ENCODE results near the gene PRKD1.

Gene PRKD1

DNA sequence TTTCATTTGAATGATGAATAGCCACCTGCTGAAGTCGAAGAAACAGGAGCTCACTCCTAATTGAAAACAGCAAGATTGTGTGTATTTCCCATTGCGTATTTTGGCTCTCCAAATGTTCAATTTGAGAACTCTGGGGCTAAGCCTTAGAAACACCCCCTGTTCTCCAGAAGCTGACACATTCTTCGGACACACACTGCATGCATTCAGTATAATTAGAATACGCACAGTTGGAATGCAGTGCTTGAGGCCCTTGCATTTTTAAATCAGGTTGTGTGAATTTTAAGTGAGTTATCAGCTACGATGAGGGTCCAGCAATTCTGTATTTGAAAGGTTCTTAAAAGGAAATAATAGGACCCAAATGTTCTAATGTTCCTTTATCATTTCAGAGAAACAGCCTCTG lies 103.8 kb downstream of the PRKD1 start:
- no peaks in the 10 kb centered on the region for H3K36me3 ChIP-seq (ENCODE audit: control insufficient read depth, insufficient read depth, low read length)
- no peak overlapping the region for H3K4me3 ChIP-seq (ENCODE audit: low read depth, low read length)
- H3K27me3 ChIP-seq (ENCODE audit: control insufficient read depth, insufficient read depth, low read length) = no peaks in the 10 kb centered on the region
- peaks cover 7% of the 10 kb centered on the region for H3K4me1 ChIP-seq (ENCODE audit: control insufficient read depth, insufficient read depth, low read length)
- no peak overlapping the region for H3K9ac ChIP-seq (ENCODE audit: low read depth, low read length)
- no peaks in the 10 kb centered on the region for H3K9me3 ChIP-seq (ENCODE audit: control insufficient read depth, insufficient read depth, low read length)

DNA sequence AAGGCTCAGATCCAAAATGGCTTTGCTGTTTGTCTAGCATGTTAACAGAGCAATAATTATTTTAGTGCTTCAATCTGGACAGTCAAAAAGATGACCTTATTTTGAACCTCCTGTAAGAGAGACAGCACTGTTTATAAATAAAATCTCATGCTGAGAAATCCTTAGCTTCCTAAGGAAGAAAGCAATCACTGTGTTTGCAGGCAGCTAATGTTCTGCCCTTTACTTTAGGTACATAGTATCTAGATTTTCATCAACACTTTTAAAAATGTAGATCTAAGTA lies 105.3 kb downstream of the PRKD1 start:
- Histone ChIP-seq H3K27me3 (ENCODE audit: control insufficient read depth, insufficient read depth, low read length) (no peaks in the 10 kb centered on the region), H3K4me1 (ENCODE audit: control insufficient read depth, insufficient read depth, low read length) (peaks cover 7% of the 10 kb centered on the region), H3K9ac (ENCODE audit: low read depth, low read length) (no peak overlapping the region), H3K36me3 (ENCODE audit: control insufficient read depth, insufficient read depth, low read length) (no peaks in the 10 kb centered on the region), H3K4me3 (ENCODE audit: low read depth, low read length) (no peak overlapping the region), H3K9me3 (ENCODE audit: control insufficient read depth, insufficient read depth, low read length) (no peaks in the 10 kb centered on the region)

DNA sequence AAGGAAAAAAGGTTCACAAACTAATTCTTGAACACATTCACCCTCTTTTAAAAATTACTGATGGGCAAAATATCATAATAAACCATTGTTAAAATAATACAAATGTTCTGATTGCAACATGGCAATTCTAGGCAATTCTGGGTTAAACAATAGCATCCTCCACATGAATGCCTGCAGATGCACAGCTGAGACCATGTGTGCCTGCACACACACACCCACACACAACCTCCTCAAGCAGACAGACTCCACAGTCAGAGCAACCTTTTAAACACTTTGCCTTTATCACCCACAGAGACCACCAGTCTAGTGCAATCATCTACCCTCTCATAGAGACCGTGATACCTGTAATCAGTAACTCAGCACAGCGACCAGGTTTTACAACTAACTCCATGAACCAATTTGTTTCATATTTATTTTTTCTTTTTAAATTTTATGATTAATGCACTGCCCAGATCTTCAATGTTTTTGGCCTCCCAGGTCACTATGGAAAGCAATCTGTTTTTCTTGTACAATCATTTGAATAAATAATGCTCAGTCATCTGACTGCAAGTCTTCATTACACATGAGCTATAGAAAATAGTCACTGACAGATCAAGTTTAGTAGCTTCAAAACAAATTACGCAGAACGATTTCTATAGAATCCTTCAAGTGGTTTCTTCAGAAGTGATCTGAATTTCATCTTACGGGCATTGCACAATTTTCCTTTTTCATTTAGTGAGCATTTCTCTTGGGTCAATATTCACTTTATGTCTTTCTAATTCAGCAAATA lies 105.8 kb downstream of the PRKD1 start:
- H3K4me3 ChIP-seq (ENCODE audit: low read depth, low read length) = no peak overlapping the region
- H3K27me3 ChIP-seq (ENCODE audit: control insufficient read depth, insufficient read depth, low read length) = no peaks in the 10 kb centered on the region
- no peak overlapping the region for H3K9ac ChIP-seq (ENCODE audit: low read depth, low read length)
- peaks cover 7% of the 10 kb centered on the region for H3K4me1 ChIP-seq (ENCODE audit: control insufficient read depth, insufficient read depth, low read length)
- H3K36me3 ChIP-seq (ENCODE audit: control insufficient read depth, insufficient read depth, low read length) = no peaks in the 10 kb centered on the region
- no peaks in the 10 kb centered on the region for H3K9me3 ChIP-seq (ENCODE audit: control insufficient read depth, insufficient read depth, low read length)

DNA sequence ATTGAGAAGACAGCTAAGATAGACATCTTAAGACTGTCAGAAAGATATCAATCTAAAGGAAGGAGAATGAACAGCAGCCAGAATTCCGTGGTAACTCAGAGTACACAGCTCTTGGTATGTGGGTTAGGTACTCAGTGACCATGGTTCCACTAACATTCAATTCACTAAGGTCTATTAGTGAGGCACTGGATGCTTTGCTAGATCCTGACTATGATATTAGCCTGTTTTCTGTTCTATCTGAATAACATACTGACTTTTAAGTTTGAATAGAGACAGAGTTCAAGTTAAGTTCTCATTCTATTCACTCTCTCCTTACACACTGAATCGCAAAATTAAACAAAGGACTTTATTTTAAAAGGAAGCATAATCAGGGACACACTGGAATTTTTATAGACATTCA lies 106.4 kb downstream of the PRKD1 start:
- no peaks in the 10 kb centered on the region for H3K27me3 ChIP-seq (ENCODE audit: control insufficient read depth, insufficient read depth, low read length)
- no peak overlapping the region for H3K4me3 ChIP-seq (ENCODE audit: low read depth, low read length)
- H3K36me3 ChIP-seq (ENCODE audit: control insufficient read depth, insufficient read depth, low read length) = no peaks in the 10 kb centered on the region
- no peak overlapping the region for H3K9ac ChIP-seq (ENCODE audit: low read depth, low read length)
- H3K4me1 ChIP-seq (ENCODE audit: control insufficient read depth, insufficient read depth, low read length) = peaks cover 7% of the 10 kb centered on the region
- no peaks in the 10 kb centered on the region for H3K9me3 ChIP-seq (ENCODE audit: control insufficient read depth, insufficient read depth, low read length)

DNA sequence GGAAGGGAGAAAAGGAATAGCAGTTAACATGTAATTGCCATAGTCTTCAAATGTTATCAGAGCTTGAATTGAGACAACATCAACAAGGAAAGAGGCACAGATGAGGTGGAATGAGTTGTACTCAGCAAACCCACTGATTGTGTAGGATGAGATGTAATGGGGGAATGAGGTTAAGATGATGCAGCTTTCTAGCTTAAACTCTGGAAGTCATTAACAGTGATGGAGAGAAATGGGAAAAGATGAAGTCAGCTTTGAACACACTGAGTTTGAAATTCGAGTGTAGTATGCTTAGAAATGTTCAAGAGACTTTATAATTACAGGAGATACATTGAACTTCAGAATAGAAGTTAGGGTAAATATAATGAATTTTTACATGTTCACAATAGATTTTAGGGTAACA lies 106.9 kb downstream of the PRKD1 start:
- H3K4me1 ChIP-seq (ENCODE audit: control insufficient read depth, insufficient read depth, low read length) = peaks cover 7% of the 10 kb centered on the region
- no peak overlapping the region for H3K4me3 ChIP-seq (ENCODE audit: low read depth, low read length)
- H3K9ac ChIP-seq (ENCODE audit: low read depth, low read length) = no peak overlapping the region

DNA sequence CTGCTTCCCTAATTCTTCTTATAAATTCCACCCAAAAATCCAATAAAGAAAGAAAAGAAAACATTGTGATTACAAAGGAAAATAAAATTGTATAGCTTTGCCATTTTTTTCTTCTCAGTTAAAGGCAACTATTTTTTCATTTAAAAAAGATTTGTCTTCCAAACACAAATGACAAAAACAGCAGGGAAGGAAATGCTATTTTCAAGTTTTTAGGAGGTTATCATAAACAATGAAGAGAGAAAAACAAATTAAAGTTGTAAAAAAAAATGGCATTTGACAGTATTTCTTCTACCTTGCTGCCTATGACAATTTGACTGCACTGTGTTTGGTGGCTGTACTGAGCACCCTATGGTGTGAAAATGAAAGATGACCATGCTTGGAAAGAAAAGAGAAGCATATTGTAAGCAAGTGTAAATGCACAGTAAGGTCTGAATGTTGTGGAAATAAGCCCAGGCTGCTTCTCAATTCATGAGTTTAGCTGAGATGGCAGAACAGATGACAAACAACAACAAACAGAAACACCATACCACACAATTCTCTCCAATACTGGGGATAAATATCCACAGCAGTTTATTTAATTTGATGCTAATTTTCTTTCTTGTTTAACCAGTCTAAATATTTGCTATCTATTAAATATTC lies 109.8 kb downstream of the PRKD1 start:
- Histone ChIP-seq H3K27me3 (ENCODE audit: control insufficient read depth, insufficient read depth, low read length) (no peaks in the 10 kb centered on the region), H3K9me3 (ENCODE audit: control insufficient read depth, insufficient read depth, low read length) (no peaks in the 10 kb centered on the region), H3K9ac (ENCODE audit: low read depth, low read length) (no peak overlapping the region), H3K4me1 (ENCODE audit: control insufficient read depth, insufficient read depth, low read length) (peaks cover 8% of the 10 kb centered on the region), H3K36me3 (ENCODE audit: control insufficient read depth, insufficient read depth, low read length) (no peaks in the 10 kb centered on the region), H3K4me3 (ENCODE audit: low read depth, low read length) (no peak overlapping the region)

More for the DNA sequence above, 106.9 kb downstream of the PRKD1 start:
- H3K9me3 ChIP-seq (ENCODE audit: control insufficient read depth, insufficient read depth, low read length) = no peaks in the 10 kb centered on the region
- no peaks in the 10 kb centered on the region for H3K27me3 ChIP-seq (ENCODE audit: control insufficient read depth, insufficient read depth, low read length)
- no peaks in the 10 kb centered on the region for H3K36me3 ChIP-seq (ENCODE audit: control insufficient read depth, insufficient read depth, low read length)

DNA sequence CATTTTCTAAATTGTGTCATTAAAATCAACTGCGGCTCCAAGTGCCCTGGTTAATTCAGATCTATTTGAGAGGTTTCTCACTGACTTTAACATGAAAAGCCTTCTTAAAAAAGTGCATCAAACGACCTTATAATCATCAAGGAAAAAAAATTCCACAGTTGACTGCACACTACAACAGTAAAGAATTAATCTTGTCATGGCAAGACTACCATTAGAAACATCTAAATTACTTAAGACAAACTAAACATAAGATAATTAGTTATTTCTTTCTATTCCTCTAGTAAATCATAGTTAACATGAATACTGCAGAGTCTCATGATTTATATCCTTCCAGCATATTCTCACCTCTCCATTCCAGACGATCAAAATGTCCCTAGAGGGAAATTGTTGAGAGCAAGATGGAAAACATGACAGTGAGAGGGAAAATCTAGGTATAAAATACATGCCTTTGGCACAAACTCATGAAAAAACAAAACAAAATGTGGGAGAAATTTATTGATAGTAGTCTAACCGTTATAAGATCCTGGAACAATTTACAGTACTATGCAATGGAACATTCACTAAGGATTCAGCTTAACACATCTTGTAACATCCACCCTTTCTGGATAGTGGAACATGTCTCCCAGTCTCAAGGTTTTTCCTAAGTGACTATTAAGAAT lies 112.5 kb downstream of the PRKD1 start:
- no peaks in the 10 kb centered on the region for H3K27me3 ChIP-seq (ENCODE audit: control insufficient read depth, insufficient read depth, low read length)
- peaks cover 6% of the 10 kb centered on the region for H3K4me1 ChIP-seq (ENCODE audit: control insufficient read depth, insufficient read depth, low read length)
- no peaks in the 10 kb centered on the region for H3K9me3 ChIP-seq (ENCODE audit: control insufficient read depth, insufficient read depth, low read length)

DNA sequence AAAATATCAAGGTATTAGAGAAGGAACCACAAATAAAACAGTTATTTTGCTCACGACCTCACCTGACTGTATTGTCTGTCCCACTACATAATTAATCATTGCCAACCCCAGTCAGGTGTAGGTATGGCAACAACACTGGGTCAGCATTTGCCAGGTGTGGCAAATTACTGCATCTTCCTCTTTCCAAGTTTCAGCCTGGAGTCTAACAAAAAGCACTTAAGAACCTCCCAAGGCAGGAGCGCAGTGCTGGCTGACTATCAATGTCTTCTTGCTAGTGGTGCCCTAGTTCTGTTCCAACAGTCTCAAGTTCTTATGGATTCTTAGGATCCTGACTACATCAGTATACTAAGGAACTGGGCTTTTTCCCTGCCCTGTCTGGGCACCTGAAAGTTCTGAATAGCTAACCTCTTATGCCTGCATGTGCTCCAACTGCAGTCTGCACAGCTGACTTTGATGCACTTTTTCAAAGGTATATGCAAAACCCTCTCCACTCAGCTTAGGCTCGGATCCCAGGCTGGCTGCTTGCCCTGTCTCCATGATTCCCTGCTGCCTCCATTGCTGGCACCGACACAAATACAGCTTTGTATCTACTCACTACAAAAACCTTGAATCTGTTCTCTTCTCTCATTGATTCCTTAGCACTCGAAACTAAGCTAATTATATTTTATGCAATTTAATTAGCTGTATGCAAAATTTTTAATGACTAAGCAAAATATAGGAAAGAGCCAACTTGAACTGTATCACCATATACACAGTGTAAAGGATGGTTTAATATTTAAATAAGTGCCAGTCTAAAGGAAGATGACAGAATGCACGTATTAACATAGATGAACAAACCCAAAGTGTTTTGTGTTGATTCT lies 113.3 kb downstream of the PRKD1 start:
- H3K9me3 ChIP-seq (ENCODE audit: control insufficient read depth, insufficient read depth, low read length) = no peaks in the 10 kb centered on the region
- no peak overlapping the region for H3K4me3 ChIP-seq (ENCODE audit: low read depth, low read length)
- no peak overlapping the region for H3K9ac ChIP-seq (ENCODE audit: low read depth, low read length)
- H3K36me3 ChIP-seq (ENCODE audit: control insufficient read depth, insufficient read depth, low read length) = no peaks in the 10 kb centered on the region
- H3K27me3 ChIP-seq (ENCODE audit: control insufficient read depth, insufficient read depth, low read length) = no peaks in the 10 kb centered on the region
- H3K4me1 ChIP-seq (ENCODE audit: control insufficient read depth, insufficient read depth, low read length) = peaks cover 6% of the 10 kb centered on the region

More for the DNA sequence above, 112.5 kb downstream of the PRKD1 start:
- H3K4me3 ChIP-seq (ENCODE audit: low read depth, low read length) = no peak overlapping the region
- no peak overlapping the region for H3K9ac ChIP-seq (ENCODE audit: low read depth, low read length)
- H3K36me3 ChIP-seq (ENCODE audit: control insufficient read depth, insufficient read depth, low read length) = no peaks in the 10 kb centered on the region

DNA sequence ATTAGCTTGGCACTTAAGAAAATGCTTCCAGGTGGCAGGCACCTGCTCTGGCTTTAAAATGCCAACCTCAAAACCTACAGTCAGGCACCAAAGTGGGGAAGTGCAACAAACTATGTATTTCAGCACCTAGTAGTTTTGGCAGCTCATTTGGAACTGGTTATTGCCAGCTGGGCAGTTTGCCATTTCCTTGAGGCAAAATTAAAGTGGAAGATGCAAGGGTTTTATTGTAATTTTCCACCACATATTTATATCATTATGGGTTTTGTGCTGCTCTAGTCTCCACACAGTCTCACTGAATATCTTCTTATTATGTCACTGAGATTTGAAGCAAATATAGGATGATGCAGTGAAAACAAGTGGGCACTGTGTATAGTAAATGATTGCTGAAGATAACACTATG lies 117.0 kb downstream of the PRKD1 start:
- Histone ChIP-seq H3K9ac (ENCODE audit: low read depth, low read length) (no peak overlapping the region), H3K9me3 (ENCODE audit: control insufficient read depth, insufficient read depth, low read length) (no peaks in the 10 kb centered on the region), H3K27me3 (ENCODE audit: control insufficient read depth, insufficient read depth, low read length) (no peaks in the 10 kb centered on the region), H3K4me1 (ENCODE audit: control insufficient read depth, insufficient read depth, low read length) (peaks cover 16% of the 10 kb centered on the region), H3K36me3 (ENCODE audit: control insufficient read depth, insufficient read depth, low read length) (no peaks in the 10 kb centered on the region), H3K4me3 (ENCODE audit: low read depth, low read length) (no peak overlapping the region)

DNA sequence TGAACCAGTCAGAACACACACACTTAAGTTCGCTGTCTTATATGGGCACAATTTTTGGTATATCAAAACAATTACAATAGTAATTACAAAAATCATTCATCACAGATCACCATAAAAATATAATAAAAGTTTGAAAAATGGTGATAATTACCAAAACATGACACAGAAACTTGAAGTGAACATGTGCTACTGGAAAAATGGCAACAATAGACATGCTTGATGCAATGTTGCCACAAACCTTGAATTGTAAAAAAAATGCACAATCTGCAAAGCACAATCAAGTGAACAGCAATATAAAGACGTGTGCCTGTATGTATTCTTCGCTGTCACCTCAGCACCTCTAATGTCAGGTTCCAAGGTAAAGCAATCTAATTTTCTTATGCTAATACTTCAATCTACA lies 117.6 kb downstream of the PRKD1 start:
- H3K27me3 ChIP-seq (ENCODE audit: control insufficient read depth, insufficient read depth, low read length) = no peaks in the 10 kb centered on the region
- no peaks in the 10 kb centered on the region for H3K9me3 ChIP-seq (ENCODE audit: control insufficient read depth, insufficient read depth, low read length)

DNA sequence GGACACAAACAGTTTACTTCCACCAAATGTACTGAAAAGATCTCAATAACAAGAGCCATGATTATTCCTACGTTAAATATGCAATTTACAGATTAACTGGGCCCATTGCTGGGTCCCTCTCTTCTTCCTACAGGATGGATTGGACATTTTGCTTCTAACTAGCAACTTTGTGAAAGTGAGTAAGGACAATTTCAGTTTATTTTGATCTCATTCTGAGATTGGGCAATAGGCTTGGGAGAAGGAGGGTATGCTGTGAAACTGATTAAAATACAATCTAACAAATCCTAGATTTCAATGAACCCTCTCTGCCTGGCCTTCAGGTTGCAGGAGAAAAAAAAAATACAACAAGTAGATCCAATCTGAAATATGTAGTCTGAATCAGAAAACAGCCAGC lies 121.5 kb downstream of the PRKD1 start:
- H3K4me1 ChIP-seq (ENCODE audit: control insufficient read depth, insufficient read depth, low read length) = peaks cover 14% of the 10 kb centered on the region
- H3K36me3 ChIP-seq (ENCODE audit: control insufficient read depth, insufficient read depth, low read length) = no peaks in the 10 kb centered on the region
- H3K4me3 ChIP-seq (ENCODE audit: low read depth, low read length) = no peak overlapping the region
- H3K9me3 ChIP-seq (ENCODE audit: control insufficient read depth, insufficient read depth, low read length) = no peaks in the 10 kb centered on the region
- H3K27me3 ChIP-seq (ENCODE audit: control insufficient read depth, insufficient read depth, low read length) = no peaks in the 10 kb centered on the region
- no peak overlapping the region for H3K9ac ChIP-seq (ENCODE audit: low read depth, low read length)

More for the DNA sequence above, 117.6 kb downstream of the PRKD1 start:
- Histone ChIP-seq H3K4me3 (ENCODE audit: low read depth, low read length) (no peak overlapping the region), H3K9ac (ENCODE audit: low read depth, low read length) (no peak overlapping the region), H3K36me3 (ENCODE audit: control insufficient read depth, insufficient read depth, low read length) (no peaks in the 10 kb centered on the region), H3K4me1 (ENCODE audit: control insufficient read depth, insufficient read depth, low read length) (peaks cover 20% of the 10 kb centered on the region)
